GM12878 (cell line): ENCODE measurements around the gene KRTAP26-1. TPM values are rescaled to one million over a fixed set of nuclear protein-coding genes. Genes with fewer than 3 reads are reported as not detected.

Experiments
- ATAC-seq: fragments of 200-7000 bp; cut with Tn5 transposase; 3 replicates; pipeline ENCODE4 v1.9.1; 2020; ENCODE audit warnings: mild to moderate bottlenecking, moderate library complexity
- BruUV-seq: library from RNA; stranded (reverse); fragments of 400-500 nt; replicated peaks from 2 replicates; lab custom pipeline; 2021; lab: Mats Ljungman, UMichigan
- CTCF ChIA-PET: fragments of 300-600 bp; sonication (Branson Sonifier 250); formaldehyde crosslinking; extraction: SDS; loops from one replicate; lab custom pipeline; 2021; ENCODE audit warnings: inconsistent platforms; lab: Yijun Ruan, JAX
- POLR2A ChIA-PET: fragments of 350-600 bp; formaldehyde crosslinking; extraction: SDS; loops from one replicate; lab custom pipeline; 2021; ENCODE audit warnings: inconsistent platforms; lab: Charles Lee
- RAD21 ChIA-PET: fragments of 300-600 bp; sonication (Branson Sonifier 250); formaldehyde crosslinking; loops from one replicate; lab custom pipeline; 2023; ENCODE audit warnings: antibody characterized with exemption; ENCODE audit not compliant: unreplicated experiment; lab: Charles Lee
- SMC1A ChIA-PET: fragments of 300-600 bp; sonication (Branson Sonifier 250); formaldehyde crosslinking; loops from one replicate; lab custom pipeline; 2023; ENCODE audit not compliant: unreplicated experiment, uncharacterized antibody; lab: Charles Lee
- DNase-seq: peaks from one replicate; pipeline ENCODE4 v3.0.0-alpha.2; 2011; ENCODE audit warnings: low read depth, low spot score
- FAIRE-seq: peaks from 3 replicates; lab custom pipeline; 2011; peaks lifted over from hg19 to GRCh38; lab: Jason Lieb, UNC
- H2AFZ ChIP-seq: 2 replicates; pipeline ENCODE4 v1.6.0; 2011; ENCODE audit warnings: low read depth, low read length, control low read depth; ENCODE audit not compliant: control insufficient read depth
- H3K27ac ChIP-seq: 2 replicates; pipeline ENCODE4 v1.5.1; 2011; ENCODE audit warnings: control low read depth; ENCODE audit not compliant: control insufficient read depth, insufficient read depth
- H3K27me3 ChIP-seq, 2 experiments: replicated peaks in 1 of 2; 2 replicates each; pipeline versions ENCODE4 v1.6.0 to v1.6.1; 2011; ENCODE audit warnings: low read length in 1 of 2; ENCODE audit not compliant: control insufficient read depth in 2 of 2, insufficient read depth in 2 of 2
- H3K36me3 ChIP-seq, 2 experiments: 2 replicates each; pipeline ENCODE4 v1.5.1; 2011; ENCODE audit warnings: low read length in 1 of 2; ENCODE audit not compliant: control insufficient read depth in 2 of 2, insufficient read depth in 2 of 2
- H3K4me1 ChIP-seq: 2 replicates; pipeline ENCODE4 v1.6.1; 2011; ENCODE audit warnings: mild to moderate bottlenecking, low read length, moderate library complexity, mixed read lengths; ENCODE audit not compliant: control insufficient read depth, insufficient read depth
- H3K4me2 ChIP-seq: 2 replicates; pipeline ENCODE4 v1.6.0; 2011; ENCODE audit warnings: control low read depth; ENCODE audit not compliant: control insufficient read depth, insufficient read depth
- H3K4me3 ChIP-seq: fragments of 200-600 bp; sonication (generic); 2 replicates; pipeline ENCODE4 v1.5.1; 2016
- H3K79me2 ChIP-seq: 2 replicates; pipeline ENCODE4 v1.6.0; 2011; ENCODE audit warnings: low read length; ENCODE audit not compliant: control insufficient read depth, insufficient read depth
- H3K9ac ChIP-seq: 2 replicates; pipeline ENCODE4 v1.8.0; 2011; ENCODE audit warnings: low read length, control low read depth, mixed read lengths; ENCODE audit not compliant: control insufficient read depth, insufficient read depth
- H3K9me3 ChIP-seq: replicated peaks from 3 replicates; pipeline ENCODE4 v1.5.1; 2011; ENCODE audit warnings: mild to moderate bottlenecking, low read length; ENCODE audit not compliant: control insufficient read depth, insufficient read depth
- H4K20me1 ChIP-seq: 2 replicates; pipeline ENCODE4 v1.6.0; 2011; ENCODE audit not compliant: control insufficient read depth, insufficient read depth
- BACH1 ChIP-seq: fragments of 450-650 bp; IDR thresholded peaks from 2 replicates; pipeline ENCODE4 v1.6.1; 2017; ENCODE audit warnings: mild to moderate bottlenecking, borderline replicate concordance
- BCL11A ChIP-seq: IDR thresholded peaks from 2 replicates; pipeline ENCODE4 v1.6.1; 2011; ENCODE audit warnings: low read depth, low read length
- BRCA1 ChIP-seq: IDR thresholded peaks from 2 replicates; pipeline ENCODE4 v1.6.1; 2011; ENCODE audit warnings: low read depth, low read length, improper control_type of control experiment
- CTCF ChIP-seq, 3 experiments: IDR thresholded peaks in 2 of 3; conservative IDR thresholded peaks in 1 of 3; 2 replicates each; pipeline ENCODE4 v1.5.1; 2011; ENCODE audit warnings: low read depth in 3 of 3, low read length in 3 of 3, mild to moderate bottlenecking in 3 of 3, control low read depth in 2 of 3, moderate library complexity in 2 of 3, inconsistent platforms in 1 of 3, mixed read lengths in 1 of 3; ENCODE audit not compliant: control insufficient read depth in 2 of 3, insufficient read depth in 1 of 3; ENCODE audit errors: extremely low read depth in 1 of 3
- HDGF ChIP-seq: fragments of 450-650 bp; IDR thresholded peaks from 2 replicates; pipeline ENCODE4 v1.6.1; 2016; ENCODE audit warnings: antibody characterized with exemption
- MYC ChIP-seq: IDR thresholded peaks from 2 replicates; pipeline ENCODE4 v1.6.1; 2011; ENCODE audit warnings: mild to moderate bottlenecking, low read length, moderate library complexity, inconsistent platforms; ENCODE audit not compliant: insufficient read depth, insufficient replicate concordance, insufficient read length, severe bottlenecking
- NKRF ChIP-seq: fragments of 450-650 bp; conservative IDR thresholded peaks from 2 replicates; pipeline ENCODE4 v1.6.1; 2017; ENCODE audit warnings: mild to moderate bottlenecking, moderate library complexity
- NR2F1 ChIP-seq: fragments of 450-650 bp; conservative IDR thresholded peaks from 2 replicates; pipeline ENCODE4 v1.6.1; 2017; ENCODE audit warnings: mild to moderate bottlenecking
- PRDM15 ChIP-seq: fragments of 450-650 bp; formaldehyde crosslinking; IDR thresholded peaks from 2 replicates; pipeline ENCODE4 v1.4.0; 2020; ENCODE audit warnings: mild to moderate bottlenecking, moderate library complexity
- RCOR1 ChIP-seq: conservative IDR thresholded peaks from 2 replicates; pipeline ENCODE4 v1.6.1; 2012; ENCODE audit warnings: low read depth, low read length, improper control_type of control experiment
- ZNF622 ChIP-seq: fragments of 450-650 bp; IDR thresholded peaks from 2 replicates; pipeline ENCODE4 v1.6.1; 2017; ENCODE audit warnings: mild to moderate bottlenecking, inconsistent platforms
- WGBS: methylation state at CpG from one replicate; pipeline ENCODE4 v1.1.6; 2016; ENCODE audit warnings: low lambda C conversion rate; ENCODE audit not compliant: insufficient replicate concordance, insufficient coverage; ENCODE audit errors: missing lambda C conversion rate; 5-methylcytosine and 5-hydroxymethylcytosine counted together
- in situ Hi-C: fragments of 300-500 bp; cut with MboI; formaldehyde crosslinking; loops from 9 replicates; pipeline ENCODE4 v1.14.3; 2018; ENCODE audit warnings: mixed read lengths
- intact Hi-C: fragments of 100-400 bp; cut with micrococcal nuclease; formaldehyde crosslinking; loops from one replicate; pipeline ENCODE4 v1.14.2; 2022; ENCODE audit not compliant: unreplicated experiment
- polyA plus RNA-seq, 11 experiments: library from polyadenylated mRNA; depleted of rRNA in 4 of 11; unstranded in 6 of 11; stranded (reverse) in 5 of 11; fragments of >200 nt; fragmentation: Nextera tagmentation in 4 of 11; fragmentation: Illumina TruSeq in 1 of 11; extraction: Ambion mirVana in 4 of 11; extraction: Trizol in 1 of 11; gene quantifications; 1 replicate in 1 of 11; 2 replicates in 10 of 11; pipeline versions ENCODE4 v1.2.1 to v1.2.3, GENCODE V29; 2011 to 2016; ENCODE audit warnings: inconsistent platforms in 2 of 11, missing spikeins in 2 of 11, low read depth in 1 of 11
- total RNA-seq, 4 experiments: library from RNA; depleted of rRNA in 3 of 4; stranded (reverse); fragments of >200 nt in 3 of 4; fragmentation: Illumina TruSeq in 1 of 4; extraction: Trizol in 1 of 4; gene quantifications; 2 replicates each; pipeline versions ENCODE4 v1.2.1 to v1.2.3, GENCODE V29; 2013 to 2021
- TF ChIP-seq, protein P1 (sequence below): fragments of 450-650 bp; IDR thresholded peaks from 2 replicates; pipeline ENCODE4 v1.6.1; 2016; ENCODE audit warnings: mild to moderate bottlenecking, moderate library complexity, borderline replicate concordance

Gene KRTAP26-1
- total and polyA plus RNA-seq, 10 of the 15 experiments (the other 5 are each of a cell fraction or from before 2014, with no cell fraction given), result not detected

DNA sequence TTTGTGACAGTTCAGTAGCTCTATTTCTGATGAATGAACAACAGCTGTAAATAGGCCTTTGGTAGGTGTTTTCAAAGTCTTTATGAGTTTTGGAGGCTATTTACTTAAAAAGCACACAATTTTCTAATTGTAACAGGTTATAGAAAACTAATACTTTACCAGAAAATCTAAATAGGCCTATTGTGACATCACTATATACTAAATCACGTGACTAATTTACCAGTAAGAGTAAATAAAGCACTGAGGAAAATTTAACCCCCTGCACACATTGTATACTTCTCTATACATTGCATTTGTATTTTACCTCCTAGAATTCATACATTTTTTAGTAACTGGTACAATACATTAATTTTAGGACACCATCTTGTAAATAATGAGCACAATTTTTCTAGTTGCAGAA, 15.0 kb downstream of the KRTAP26-1 start (continued):
- no peak for TF ChIP-seq CTCF (IDR thresholded peaks at IDR 0.05 in 2 of 3, conservative IDR thresholded peaks at IDR 0.05 in 1 of 3; ENCODE audit: control insufficient read depth in 2 of 3, extremely low read depth in 1 of 3, insufficient read depth in 1 of 3, low read depth in 3 of 3, low read length in 3 of 3)
- no peak for TF ChIP-seq BRCA1
- no peak for TF ChIP-seq ZNF622
- no peak for TF ChIP-seq NR2F1

- Histone ChIP-seq H3K4me3 (no peak within 1 kb of the TSS), H2AFZ (no peak within 1 kb of the TSS), H3K9ac (no peak within 1 kb of the TSS), H3K27ac (no peak within 1 kb of the TSS), H3K36me3 (no peaks in the 10 kb centered on the region), H3K4me2 (no peak within 1 kb of the TSS), H4K20me1 (no peaks in the 10 kb centered on the region), H3K9me3 (no peaks in the 10 kb centered on the region), H3K4me1 (no peaks in the 10 kb centered on the region), H3K27me3 (no peaks in the 10 kb centered on the region), H3K79me2 (no peaks in the 10 kb centered on the region)
- ATAC-seq (no peak), FAIRE-seq (no peak), DNase-seq (no peak)
- SMC1A ChIA-PET, result no interaction called here
- in situ Hi-C loops (no loop called here), intact Hi-C loops (no loop called here)
- RAD21 ChIA-PET, result no interaction called here
- CTCF ChIA-PET, result no interaction called here
- POLR2A ChIA-PET, result no interaction called here
- BruUV-seq, result no TSS peak
- WGBS, result 26% methylated on average over 2 of the region's 2 CpGs
- TF ChIP-seq NKRF, result no peak
- TF ChIP-seq HDGF, result no peak
- TF ChIP-seq BACH1, result no peak
- TF ChIP-seq PRDM15 (CRISPR knock-in tag), result no peak
- TF ChIP-seq, protein P1, sequence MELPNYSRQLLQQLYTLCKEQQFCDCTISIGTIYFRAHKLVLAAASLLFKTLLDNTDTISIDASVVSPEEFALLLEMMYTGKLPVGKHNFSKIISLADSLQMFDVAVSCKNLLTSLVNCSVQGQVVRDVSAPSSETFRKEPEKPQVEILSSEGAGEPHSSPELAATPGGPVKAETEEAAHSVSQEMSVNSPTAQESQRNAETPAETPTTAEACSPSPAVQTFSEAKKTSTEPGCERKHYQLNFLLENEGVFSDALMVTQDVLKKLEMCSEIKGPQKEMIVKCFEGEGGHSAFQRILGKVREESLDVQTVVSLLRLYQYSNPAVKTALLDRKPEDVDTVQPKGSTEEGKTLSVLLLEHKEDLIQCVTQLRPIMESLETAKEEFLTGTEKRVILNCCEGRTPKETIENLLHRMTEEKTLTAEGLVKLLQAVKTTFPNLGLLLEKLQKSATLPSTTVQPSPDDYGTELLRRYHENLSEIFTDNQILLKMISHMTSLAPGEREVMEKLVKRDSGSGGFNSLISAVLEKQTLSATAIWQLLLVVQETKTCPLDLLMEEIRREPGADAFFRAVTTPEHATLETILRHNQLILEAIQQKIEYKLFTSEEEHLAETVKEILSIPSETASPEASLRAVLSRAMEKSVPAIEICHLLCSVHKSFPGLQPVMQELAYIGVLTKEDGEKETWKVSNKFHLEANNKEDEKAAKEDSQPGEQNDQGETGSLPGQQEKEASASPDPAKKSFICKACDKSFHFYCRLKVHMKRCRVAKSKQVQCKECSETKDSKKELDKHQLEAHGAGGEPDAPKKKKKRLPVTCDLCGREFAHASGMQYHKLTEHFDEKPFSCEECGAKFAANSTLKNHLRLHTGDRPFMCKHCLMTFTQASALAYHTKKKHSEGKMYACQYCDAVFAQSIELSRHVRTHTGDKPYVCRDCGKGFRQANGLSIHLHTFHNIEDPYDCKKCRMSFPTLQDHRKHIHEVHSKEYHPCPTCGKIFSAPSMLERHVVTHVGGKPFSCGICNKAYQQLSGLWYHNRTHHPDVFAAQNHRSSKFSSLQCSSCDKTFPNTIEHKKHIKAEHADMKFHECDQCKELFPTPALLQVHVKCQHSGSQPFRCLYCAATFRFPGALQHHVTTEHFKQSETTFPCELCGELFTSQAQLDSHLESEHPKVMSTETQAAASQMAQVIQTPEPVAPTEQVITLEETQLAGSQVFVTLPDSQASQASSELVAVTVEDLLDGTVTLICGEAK, result no peak
- TF ChIP-seq RCOR1, result no peak
- no peak for TF ChIP-seq MYC
- TF ChIP-seq BCL11A, result no peak
Measured at GRCh38 chr21:30289215-30289614, 30.9 kb downstream of the KRTAP26-1 start, which contains the start of gene KRTAP25-1. Gene KRTAP25-1, minus strand, starts transcription at chr21:30289514. Its CDS starts 24 bp downstream, at chr21:30289490.
